GM12878 (cell line): Measurements from ENCODE around the gene C22orf31. TPM values are rescaled to one million over a fixed set of nuclear protein-coding genes. Genes with fewer than 3 reads are reported as not detected.

Source experiments
- ATAC-seq: fragments of 200-7000 bp; cut with Tn5 transposase; 3 replicates; pipeline ENCODE4 v1.9.1; 2020; ENCODE audit warnings: mild to moderate bottlenecking, moderate library complexity
- BruUV-seq: library from RNA; stranded (reverse); fragments of 400-500 nt; replicated peaks from 2 replicates; lab custom pipeline; 2021; lab: Mats Ljungman, UMichigan
- CTCF ChIA-PET: fragments of 300-600 bp; sonication (Branson Sonifier 250); formaldehyde crosslinking; extraction: SDS; loops from one replicate; lab custom pipeline; 2021; ENCODE audit warnings: inconsistent platforms; lab: Yijun Ruan, JAX
- POLR2A ChIA-PET: fragments of 350-600 bp; formaldehyde crosslinking; extraction: SDS; loops from one replicate; lab custom pipeline; 2021; ENCODE audit warnings: inconsistent platforms; lab: Charles Lee
- RAD21 ChIA-PET: fragments of 300-600 bp; sonication (Branson Sonifier 250); formaldehyde crosslinking; loops from one replicate; lab custom pipeline; 2023; ENCODE audit warnings: antibody characterized with exemption; ENCODE audit not compliant: unreplicated experiment; lab: Charles Lee
- SMC1A ChIA-PET: fragments of 300-600 bp; sonication (Branson Sonifier 250); formaldehyde crosslinking; loops from one replicate; lab custom pipeline; 2023; ENCODE audit not compliant: unreplicated experiment, uncharacterized antibody; lab: Charles Lee
- DNase-seq: peaks from one replicate; pipeline ENCODE4 v3.0.0-alpha.2; 2011; ENCODE audit warnings: low read depth, low spot score
- FAIRE-seq: peaks from 3 replicates; lab custom pipeline; 2011; peaks lifted over from hg19 to GRCh38; lab: Jason Lieb, UNC
- H2AFZ ChIP-seq: 2 replicates; pipeline ENCODE4 v1.6.0; 2011; ENCODE audit warnings: low read depth, low read length, control low read depth; ENCODE audit not compliant: control insufficient read depth
- H3K27ac ChIP-seq: 2 replicates; pipeline ENCODE4 v1.5.1; 2011; ENCODE audit warnings: control low read depth; ENCODE audit not compliant: control insufficient read depth, insufficient read depth
- H3K27me3 ChIP-seq, 2 experiments: replicated peaks in 1 of 2; 2 replicates each; pipeline versions ENCODE4 v1.6.0 to v1.6.1; 2011; ENCODE audit warnings: low read length in 1 of 2; ENCODE audit not compliant: control insufficient read depth in 2 of 2, insufficient read depth in 2 of 2
- H3K36me3 ChIP-seq, 2 experiments: 2 replicates each; pipeline ENCODE4 v1.5.1; 2011; ENCODE audit warnings: low read length in 1 of 2; ENCODE audit not compliant: control insufficient read depth in 2 of 2, insufficient read depth in 2 of 2
- H3K4me1 ChIP-seq: 2 replicates; pipeline ENCODE4 v1.6.1; 2011; ENCODE audit warnings: mild to moderate bottlenecking, low read length, moderate library complexity, mixed read lengths; ENCODE audit not compliant: control insufficient read depth, insufficient read depth
- H3K4me2 ChIP-seq: 2 replicates; pipeline ENCODE4 v1.6.0; 2011; ENCODE audit warnings: control low read depth; ENCODE audit not compliant: control insufficient read depth, insufficient read depth
- H3K4me3 ChIP-seq: fragments of 200-600 bp; sonication (generic); 2 replicates; pipeline ENCODE4 v1.5.1; 2016
- H3K79me2 ChIP-seq: 2 replicates; pipeline ENCODE4 v1.6.0; 2011; ENCODE audit warnings: low read length; ENCODE audit not compliant: control insufficient read depth, insufficient read depth
- H3K9ac ChIP-seq: 2 replicates; pipeline ENCODE4 v1.8.0; 2011; ENCODE audit warnings: low read length, control low read depth, mixed read lengths; ENCODE audit not compliant: control insufficient read depth, insufficient read depth
- H3K9me3 ChIP-seq: replicated peaks from 3 replicates; pipeline ENCODE4 v1.5.1; 2011; ENCODE audit warnings: mild to moderate bottlenecking, low read length; ENCODE audit not compliant: control insufficient read depth, insufficient read depth
- H4K20me1 ChIP-seq: 2 replicates; pipeline ENCODE4 v1.6.0; 2011; ENCODE audit not compliant: control insufficient read depth, insufficient read depth
- CBFB ChIP-seq: IDR thresholded peaks from 2 replicates; pipeline ENCODE4 v1.6.1; 2016; ENCODE audit warnings: antibody characterized with exemption, low read depth
- DPF2 ChIP-seq: fragments of 450-650 bp; IDR thresholded peaks from 2 replicates; pipeline ENCODE4 v1.6.1; 2017; ENCODE audit warnings: mild to moderate bottlenecking
- EP300 ChIP-seq, 2 experiments: fragments of 150-350 bp in 1 of 2; IDR thresholded peaks; 2 replicates each; pipeline ENCODE4 v1.6.1; 2011 to 2012; ENCODE audit warnings: low read depth in 2 of 2, low read length in 2 of 2, borderline replicate concordance in 1 of 2, improper control_type of control experiment in 1 of 2, inconsistent platforms in 1 of 2; ENCODE audit not compliant: control insufficient read depth in 1 of 2
- HDAC6 ChIP-seq: fragments of 200-600 bp; sonication (generic); IDR thresholded peaks from one replicate; pipeline ENCODE4 v1.8.0; 2017; ENCODE audit warnings: antibody characterized with exemption; ENCODE audit not compliant: unreplicated experiment
- HSF1 ChIP-seq: fragments of 150-350 bp; IDR thresholded peaks from 2 replicates; pipeline ENCODE4 v1.6.1; 2014; ENCODE audit warnings: mild to moderate bottlenecking, low read depth, low read length
- IKZF2 ChIP-seq, 2 experiments: fragments of 450-650 bp; IDR thresholded peaks; 2 replicates each; pipeline ENCODE4 v1.6.1; 2017; ENCODE audit warnings: mild to moderate bottlenecking in 2 of 2, moderate library complexity in 2 of 2
- KAT2A ChIP-seq: conservative IDR thresholded peaks from 2 replicates; pipeline ENCODE4 v1.6.1; 2011; ENCODE audit warnings: low read depth, low read length; ENCODE audit not compliant: control insufficient read depth
- MYB ChIP-seq: fragments of 150-350 bp; IDR thresholded peaks from 2 replicates; pipeline ENCODE4 v1.6.1; 2014; ENCODE audit warnings: mild to moderate bottlenecking, low read depth, low read length, borderline replicate concordance
- NR2C1 ChIP-seq: fragments of 450-650 bp; IDR thresholded peaks from 2 replicates; pipeline ENCODE4 v1.6.1; 2017; ENCODE audit warnings: antibody characterized with exemption, mild to moderate bottlenecking, moderate library complexity
- PAX8 ChIP-seq: fragments of 450-650 bp; IDR thresholded peaks from 2 replicates; pipeline ENCODE4 v1.6.1; 2017; ENCODE audit warnings: mild to moderate bottlenecking, moderate library complexity
- PRDM15 ChIP-seq: fragments of 450-650 bp; formaldehyde crosslinking; IDR thresholded peaks from 2 replicates; pipeline ENCODE4 v1.4.0; 2020; ENCODE audit warnings: mild to moderate bottlenecking, moderate library complexity
- SMARCA5 ChIP-seq: fragments of 450-650 bp; IDR thresholded peaks from 2 replicates; pipeline ENCODE4 v1.6.1; 2017; ENCODE audit warnings: mild to moderate bottlenecking
- TCF7 ChIP-seq: IDR thresholded peaks from 2 replicates; pipeline ENCODE4 v1.6.1; 2014; ENCODE audit warnings: antibody characterized with exemption, borderline replicate concordance
- WGBS: methylation state at CpG from one replicate; pipeline ENCODE4 v1.1.6; 2016; ENCODE audit warnings: low lambda C conversion rate; ENCODE audit not compliant: insufficient replicate concordance, insufficient coverage; ENCODE audit errors: missing lambda C conversion rate; 5-methylcytosine and 5-hydroxymethylcytosine counted together
- in situ Hi-C: fragments of 300-500 bp; cut with MboI; formaldehyde crosslinking; loops from 9 replicates; pipeline ENCODE4 v1.14.3; 2018; ENCODE audit warnings: mixed read lengths
- intact Hi-C: fragments of 100-400 bp; cut with micrococcal nuclease; formaldehyde crosslinking; loops from one replicate; pipeline ENCODE4 v1.14.2; 2022; ENCODE audit not compliant: unreplicated experiment
- polyA plus RNA-seq, 11 experiments: library from polyadenylated mRNA; depleted of rRNA in 4 of 11; unstranded in 6 of 11; stranded (reverse) in 5 of 11; fragments of >200 nt; fragmentation: Nextera tagmentation in 4 of 11; fragmentation: Illumina TruSeq in 1 of 11; extraction: Ambion mirVana in 4 of 11; extraction: Trizol in 1 of 11; gene quantifications; 1 replicate in 1 of 11; 2 replicates in 10 of 11; pipeline versions ENCODE4 v1.2.1 to v1.2.3, GENCODE V29; 2011 to 2016; ENCODE audit warnings: inconsistent platforms in 2 of 11, missing spikeins in 2 of 11, low read depth in 1 of 11
- total RNA-seq, 4 experiments: library from RNA; depleted of rRNA in 3 of 4; stranded (reverse); fragments of >200 nt in 3 of 4; fragmentation: Illumina TruSeq in 1 of 4; extraction: Trizol in 1 of 4; gene quantifications; 2 replicates each; pipeline versions ENCODE4 v1.2.1 to v1.2.3, GENCODE V29; 2013 to 2021

The C22orf31 gene
- total and polyA plus RNA-seq, 10 of the 15 experiments (the other 5 are each of a cell fraction or from before 2014, with no cell fraction given), result not detected

GRCh38 chr22:29092243-29092642, 30.6 kb upstream of the C22orf31 start:
- CTCF ChIA-PET, result interaction anchor here (1.0 to 1.4 kb wide), 3 partner anchors 8 to 62 kb away, joined by 3 to 5 read pairs (median 5); no protein-coding TSS in a partner anchor
- in situ Hi-C loops (no loop called here), intact Hi-C loops (no loop called here)
- no peak overlapping the region for H3K4me2 ChIP-seq
- POLR2A ChIA-PET, result no interaction called here
- no peak overlapping the region for H3K4me3 ChIP-seq
- ATAC-seq (no peak), FAIRE-seq (no peak), DNase-seq (no peak)
- no TSS peak for BruUV-seq
- RAD21 ChIA-PET, result interaction anchor here (2.0 kb wide), 1 partner anchor 10 kb away, joined by 4 read pairs; no protein-coding TSS in a partner anchor
- H3K9me3 ChIP-seq, result no peaks in the 10 kb centered on the region
- no peaks in the 10 kb centered on the region for H3K27me3 ChIP-seq
- no peak overlapping the region for H2AFZ ChIP-seq
- H4K20me1 ChIP-seq, result no peaks in the 10 kb centered on the region
- TF ChIP-seq CBFB, result no peak
- no peak overlapping the region for H3K9ac ChIP-seq
- no peaks in the 10 kb centered on the region for H3K4me1 ChIP-seq
- no peak overlapping the region for H3K27ac ChIP-seq
- SMC1A ChIA-PET, result interaction anchor here (0.9 to 1.9 kb wide), 6 partner anchors 9 to 51 kb away, joined by 3 to 7 read pairs (median 4); no protein-coding TSS in a partner anchor
- no peaks in the 10 kb centered on the region for H3K36me3 ChIP-seq
- WGBS, result 1% methylated on average over 4 of the region's 4 CpGs
- no peaks in the 10 kb centered on the region for H3K79me2 ChIP-seq

GRCh38 chr22:29090039-29090438, 28.4 kb upstream of the C22orf31 start:
- no peaks in the 10 kb centered on the region for H3K36me3 ChIP-seq
- no peaks in the 10 kb centered on the region for H4K20me1 ChIP-seq
- H3K4me3 ChIP-seq, result no peak overlapping the region
- no peak overlapping the region for H3K4me2 ChIP-seq
- H3K9me3 ChIP-seq, result no peaks in the 10 kb centered on the region
- no peaks in the 10 kb centered on the region for H3K27me3 ChIP-seq
- FAIRE-seq (no peak), DNase-seq (no peak), ATAC-seq (no peak)
- H2AFZ ChIP-seq, result no peak overlapping the region
- 36% methylated on average over 3 of the region's 3 CpGs for WGBS
- no peak overlapping the region for H3K27ac ChIP-seq
- ChIA-PET SMC1A (interaction anchor here (0.9 kb wide), 1 partner anchor 489 kb away, joined by 3 read pairs; no protein-coding TSS in a partner anchor), CTCF (interaction anchor here (0.7 kb wide), 1 partner anchor 64 kb away, joined by 4 read pairs; no protein-coding TSS in a partner anchor), POLR2A (no interaction called here), RAD21 (no interaction called here)
- H3K4me1 ChIP-seq, result no peaks in the 10 kb centered on the region
- intact Hi-C loops (no loop called here), in situ Hi-C loops (no loop called here)
- no peak overlapping the region for H3K9ac ChIP-seq
- no peaks in the 10 kb centered on the region for H3K79me2 ChIP-seq
- no TSS peak for BruUV-seq
- no peak for TF ChIP-seq PRDM15 (CRISPR knock-in tag)
- TF ChIP-seq KAT2A, result no peak
- no peak for TF ChIP-seq TCF7
- no peak for TF ChIP-seq HDAC6
- no peak for TF ChIP-seq MYB
- no peak for TF ChIP-seq SMARCA5
- no peak for TF ChIP-seq HSF1
- TF ChIP-seq DPF2, result no peak
- TF ChIP-seq IKZF2 (IDR thresholded peaks at IDR 0.05), result no peak
- TF ChIP-seq NR2C1, result no peak
- no peak for TF ChIP-seq EP300 (IDR thresholded peaks at IDR 0.05; ENCODE audit: borderline replicate concordance in 1 of 2, control insufficient read depth in 1 of 2, low read depth in 2 of 2, low read length in 2 of 2)
- TF ChIP-seq PAX8, result no peak
